Hematopoietic multipotent progenitor cell treated with erythropoietin and hydrocortisone succinate and interleukin-3 and kit ligand, for 4 days (in vitro differentiated cells): Measurements from ENCODE around the gene SORD.

Experiments
- DNase-seq: peaks from one replicate; pipeline ENCODE4 v3.0.0-alpha.2; 2015

The SORD gene

GRCh38 chr15:45118131-45118588 lies 95.2 kb downstream of the SORD start:
- peak; percentile 96 for DNase-seq

- no peak for DNase-seq
These were observed 96.0 kb downstream of the SORD start for GRCh38 chr15:45118996-45119395.

- no peak for DNase-seq
These were observed 97.3 kb downstream of the SORD start for GRCh38 chr15:45120081-45120972.

GRCh38 chr15:45121020-45121419 lies 98.0 kb downstream of the SORD start:
- DNase-seq: no peak

- DNase-seq: no peak
These were observed 98.9 kb downstream of the SORD start for GRCh38 chr15:45121706-45122417.

GRCh38 chr15:45122719-45123118 lies 99.7 kb downstream of the SORD start:
- DNase-seq: no peak

- no peak for DNase-seq
These were observed 100.4 kb downstream of the SORD start for GRCh38 chr15:45123397-45123796.

GRCh38 chr15:45126535-45127158 lies 103.7 kb downstream of the SORD start:
- DNase-seq: peak; percentile 70
